Pancreas (tissue), 10 donors: ENCODE results near the gene PPP1R1A. TPM values are rescaled to one million over a fixed set of nuclear protein-coding genes. Genes with fewer than 3 reads are reported as not detected.

Source experiments
- ATAC-seq, 4 donors: fragments of 200-7000 bp; cut with Tn5 transposase; one replicate each; pipeline versions ENCODE4 v1.8.0 to v1.9.1; 2020; ENCODE audit warnings: mild to moderate bottlenecking in 4 of 4, moderate library complexity in 4 of 4
- DNase-seq, 6 donors: peaks; one replicate each; pipeline ENCODE4 v3.0.0-alpha.2; 2020
- FAIRE-seq: peaks from 2 replicates; lab custom pipeline; 2012; peaks lifted over from hg19 to GRCh38; lab: Jason Lieb, UNC
- H3K27ac ChIP-seq, 4 donors: fragments of 200-600 bp; sonication (generic); 1 replicate in 3 of 4; 2 replicates in 1 of 4; pipeline versions ENCODE4 v1.5.0 to v1.8.0; 2020
- H3K27me3 ChIP-seq, 4 donors: fragments of 200-600 bp; one replicate each; pipeline ENCODE4 v1.8.0; 2021
- H3K36me3 ChIP-seq, 3 donors: fragments of 200-600 bp; sonication (generic) in 1 of 3; one replicate each; pipeline versions ENCODE4 v1.5.0 to v1.8.0; 2020 to 2021
- H3K4me1 ChIP-seq, 3 donors: fragments of 200-600 bp; one replicate each; pipeline ENCODE4 v1.8.0; 2021
- H3K4me3 ChIP-seq, 4 donors: fragments of 200-600 bp; sonication (generic) in 2 of 4; one replicate each; pipeline versions ENCODE4 v1.5.0 to v1.8.0; 2020 to 2021
- H3K9me3 ChIP-seq, 4 donors: fragments of 200-600 bp; one replicate each; pipeline ENCODE4 v1.8.0; 2021
- WGBS, 2 donors: extraction: QIAGEN DNeasy Blood & Tissue Kit; methylation state at CpG; one replicate each; pipeline ENCODE4 v1.1.7; 2013; 5-methylcytosine and 5-hydroxymethylcytosine counted together
- intact Hi-C, 3 donors: fragments of 100-400 bp; cut with DNase I; formaldehyde crosslinking; loops; one replicate each; pipeline versions ENCODE4 v1.11.1 to v1.14.2; 2022
- polyA plus RNA-seq, 2 donors: library from polyadenylated mRNA; stranded (reverse); fragments of 200-250 nt; gene quantifications; one replicate each; pipeline ENCODE4 v1.2.3, GENCODE V29; 2013
- total RNA-seq, 6 donors: library from RNA; stranded (reverse); fragmentation: NEBNext Ultra II Directional in 4 of 6; extraction: Animal tissue kit (Norgen Biotek cat#: 25700) in 4 of 6; gene quantifications; one replicate each; pipeline versions ENCODE4 v1.2.1 to v1.2.4, GENCODE V29; 2021 to 2023
- TF ChIP-seq, protein P1 (sequence below), 4 donors: fragments of 200-600 bp; sonication (generic) in 3 of 4; IDR thresholded peaks; one replicate each; pipeline versions ENCODE4 v1.5.0 to v1.8.0; 2021; ENCODE audit warnings: antibody characterized with exemption in 4 of 4
- donor health status: healthy with polysubstance abuse.
- donor health status: DM: no; HTN: no; CAD: no; lungs with moderate emphysema.
- donor health status: DM: no; HTN: no; CAD: no.
- donor health status: control.
- donor health status: control.
- donor health status: Bipolar disorder and iron deficiency.
- donor health status: DM: yes; HTN: yes; CAD: no.
- donor health status: DM: no; HTN: no; CAD: no.
- donor health status: DM: no; HTN: no; CAD: no.
- donor health status: DM: yes; HTN: yes; CAD: no.

The PPP1R1A gene
- total and polyA plus RNA-seq, 8 donors = 1.1 to 127 (median 8.1) TPM

DNA sequence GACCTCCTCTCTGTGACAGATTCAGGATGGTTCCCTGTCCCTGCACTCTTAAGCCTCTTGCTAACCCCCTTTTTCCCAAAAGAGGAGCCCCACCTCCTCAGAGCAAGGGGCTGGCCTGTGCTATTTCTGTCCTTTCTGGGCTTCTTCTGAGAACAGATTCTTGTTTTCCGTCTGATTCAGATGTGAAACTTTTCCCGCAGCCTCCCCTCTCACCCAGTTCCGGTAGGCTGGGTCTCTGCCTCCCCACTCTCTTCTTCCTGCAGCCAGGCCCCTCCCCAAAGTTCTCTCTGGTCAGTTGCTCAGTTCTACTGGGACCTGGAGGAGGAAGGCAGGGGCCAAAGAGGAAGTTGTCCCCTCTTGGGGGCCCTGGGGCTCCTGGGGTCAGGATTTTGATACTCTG lies 27.3 kb downstream of the PPP1R1A start:
- DNase-seq (peak in 1 of 6 donors; percentile 38), FAIRE-seq (no peak), ATAC-seq (peak in 3 of 4 donors; percentile 17 to 54 (median 44))
- H3K27me3 ChIP-seq = no peaks in the 10 kb centered on the region
- peak overlapping the region in 1 of 4 donors; percentile 37 for H3K4me3 ChIP-seq
- 59 to 79% methylated on average over 2 to 3 of the region's 3 CpGs for WGBS, 2 donors
- intact Hi-C loops = no loop called here
- TF ChIP-seq, protein P1, sequence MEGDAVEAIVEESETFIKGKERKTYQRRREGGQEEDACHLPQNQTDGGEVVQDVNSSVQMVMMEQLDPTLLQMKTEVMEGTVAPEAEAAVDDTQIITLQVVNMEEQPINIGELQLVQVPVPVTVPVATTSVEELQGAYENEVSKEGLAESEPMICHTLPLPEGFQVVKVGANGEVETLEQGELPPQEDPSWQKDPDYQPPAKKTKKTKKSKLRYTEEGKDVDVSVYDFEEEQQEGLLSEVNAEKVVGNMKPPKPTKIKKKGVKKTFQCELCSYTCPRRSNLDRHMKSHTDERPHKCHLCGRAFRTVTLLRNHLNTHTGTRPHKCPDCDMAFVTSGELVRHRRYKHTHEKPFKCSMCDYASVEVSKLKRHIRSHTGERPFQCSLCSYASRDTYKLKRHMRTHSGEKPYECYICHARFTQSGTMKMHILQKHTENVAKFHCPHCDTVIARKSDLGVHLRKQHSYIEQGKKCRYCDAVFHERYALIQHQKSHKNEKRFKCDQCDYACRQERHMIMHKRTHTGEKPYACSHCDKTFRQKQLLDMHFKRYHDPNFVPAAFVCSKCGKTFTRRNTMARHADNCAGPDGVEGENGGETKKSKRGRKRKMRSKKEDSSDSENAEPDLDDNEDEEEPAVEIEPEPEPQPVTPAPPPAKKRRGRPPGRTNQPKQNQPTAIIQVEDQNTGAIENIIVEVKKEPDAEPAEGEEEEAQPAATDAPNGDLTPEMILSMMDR (IDR thresholded peaks at IDR 0.05) = no peak
- H3K9me3 ChIP-seq = no peaks in the 10 kb centered on the region
- H3K4me1 ChIP-seq = no peaks in the 10 kb centered on the region
- peak overlapping the region in 2 of 4 donors; percentile 55 to 63 for H3K27ac ChIP-seq
- H3K36me3 ChIP-seq = no peaks in the 10 kb centered on the region

DNA sequence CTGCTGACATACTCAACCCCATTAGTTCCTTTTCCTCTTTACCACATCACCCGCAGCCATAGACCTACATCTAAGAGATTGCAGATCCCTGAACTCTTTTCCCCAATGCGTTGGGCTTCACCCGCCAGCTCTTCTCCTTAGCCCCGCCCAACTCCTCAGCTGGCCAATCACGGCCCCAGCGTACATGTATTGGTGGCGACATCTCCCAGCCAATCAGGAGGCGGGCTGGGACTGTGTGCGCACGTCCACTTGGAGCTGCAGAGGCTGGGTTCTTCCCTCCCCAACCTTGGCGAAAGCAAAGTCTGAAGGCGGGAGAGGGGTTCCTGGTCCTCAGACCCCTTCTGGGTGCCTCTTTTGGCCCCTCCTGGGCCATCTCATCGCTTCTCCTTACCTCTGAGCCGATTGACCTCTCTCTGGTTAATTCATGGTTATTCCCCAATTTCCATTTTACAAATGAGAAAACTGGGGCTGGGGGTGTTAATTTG lies 28.0 kb downstream of the PPP1R1A start:
- ATAC-seq = peak; percentile 92 to 98 (median 98)
- TF ChIP-seq, protein P1 (IDR thresholded peaks at IDR 0.05) = no peak
- Histone ChIP-seq H3K27ac (peak overlapping the region in 2 of 4 donors; percentile 55 to 63), H3K4me1 (no peaks in the 10 kb centered on the region), H3K4me3 (peak overlapping the region in 2 of 4 donors; percentile 27 to 37), H3K9me3 (no peaks in the 10 kb centered on the region), H3K36me3 (no peaks in the 10 kb centered on the region), H3K27me3 (no peaks in the 10 kb centered on the region)
- intact Hi-C loops = no loop called here
- peak; percentile 82 to 93 (median 86) for DNase-seq
- WGBS, 2 donors = 5 to 11% methylated on average over 14 of the region's 14 CpGs
- no peak for FAIRE-seq

DNA sequence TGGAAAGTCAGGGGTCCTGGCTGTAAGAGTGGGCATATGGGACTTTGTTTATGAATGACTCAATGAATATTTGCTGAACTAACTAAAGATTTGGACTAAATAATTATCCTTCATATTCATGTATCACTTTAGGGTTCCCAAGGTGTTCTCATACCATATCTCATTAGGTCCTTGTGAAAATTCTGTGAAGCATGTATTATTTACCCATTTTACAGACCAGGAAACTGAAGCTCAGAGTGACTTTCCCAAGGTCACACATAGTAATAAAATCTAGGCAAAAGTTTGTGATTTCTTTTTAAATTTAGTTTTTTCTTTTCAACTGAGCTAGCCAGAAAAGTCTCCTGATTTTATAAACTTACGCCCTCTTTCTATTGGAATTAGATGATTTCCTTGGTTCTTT lies 29.7 kb downstream of the PPP1R1A start:
- Histone ChIP-seq H3K36me3 (no peaks in the 10 kb centered on the region), H3K4me1 (no peaks in the 10 kb centered on the region), H3K27me3 (no peaks in the 10 kb centered on the region), H3K9me3 (no peaks in the 10 kb centered on the region), H3K4me3 (no peak overlapping the region), H3K27ac (no peak overlapping the region)
- intact Hi-C loops = no loop called here
- DNase-seq (no peak), FAIRE-seq (no peak), ATAC-seq (no peak)
- TF ChIP-seq, protein P1 (IDR thresholded peaks at IDR 0.05) = no peak
- WGBS, 2 donors = 96 to 100% methylated on average over 1 of the region's 1 CpG

DNA sequence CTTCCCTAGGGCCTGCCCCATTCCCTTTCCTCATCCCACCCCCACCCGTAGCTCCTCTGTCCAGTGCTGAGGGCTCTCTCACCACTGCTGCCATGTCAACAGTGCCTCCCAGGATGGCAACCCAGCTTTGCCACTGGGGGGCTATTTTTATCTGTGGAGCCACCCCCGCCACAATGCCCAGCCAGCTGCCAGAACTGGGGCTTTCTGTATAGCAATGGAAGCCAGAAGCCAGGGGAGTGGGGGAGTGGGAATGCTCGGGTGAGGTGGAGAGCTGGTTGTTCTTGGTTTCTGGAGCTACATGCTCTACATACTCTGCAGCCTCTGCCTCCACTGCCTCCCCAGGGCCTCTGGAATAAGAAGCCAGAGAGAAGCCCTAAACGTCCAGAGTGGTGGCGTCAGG lies 30.1 kb downstream of the PPP1R1A start:
- FAIRE-seq = no peak
- intact Hi-C loops = no loop called here
- DNase-seq = no peak
- no peak overlapping the region for H3K27ac ChIP-seq
- H3K9me3 ChIP-seq = no peaks in the 10 kb centered on the region
- 56 to 63% methylated on average over 5 of the region's 5 CpGs for WGBS, 2 donors
- TF ChIP-seq, protein P1 (IDR thresholded peaks at IDR 0.05) = no peak
- no peaks in the 10 kb centered on the region for H3K27me3 ChIP-seq
- ATAC-seq = no peak
- no peaks in the 10 kb centered on the region for H3K4me1 ChIP-seq
- no peak overlapping the region for H3K4me3 ChIP-seq
- no peaks in the 10 kb centered on the region for H3K36me3 ChIP-seq

DNA sequence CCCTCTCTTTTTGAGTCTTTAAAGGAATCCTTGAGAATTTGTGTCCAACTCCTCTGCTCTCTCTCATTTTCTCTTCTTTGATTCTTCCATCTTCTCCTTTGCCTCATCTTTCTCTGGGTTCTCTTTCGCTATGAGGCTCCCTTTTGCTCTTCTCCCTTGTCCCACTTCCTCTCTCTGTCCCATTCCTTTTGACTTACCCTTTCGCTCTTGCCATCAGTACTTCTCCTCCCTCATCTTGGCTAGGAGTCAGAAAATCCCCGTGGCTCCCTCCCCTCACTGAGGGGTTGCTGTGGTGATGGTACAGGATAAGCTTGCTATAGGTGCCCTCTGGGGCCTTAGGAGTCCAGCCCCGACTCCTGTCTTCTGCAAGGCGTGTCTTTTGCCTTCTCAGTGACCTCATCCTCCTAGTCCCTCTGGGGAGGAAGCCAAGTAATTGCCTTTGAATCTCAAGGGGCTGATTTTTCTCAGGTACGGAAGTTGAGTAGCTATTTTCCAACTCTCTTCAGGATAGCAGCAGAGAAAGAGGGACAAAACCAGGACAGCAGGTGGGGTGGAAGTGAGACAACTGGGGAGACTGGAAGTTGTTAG lies 32.7 kb downstream of the PPP1R1A start:
- Histone ChIP-seq H3K27me3 (no peaks in the 10 kb centered on the region), H3K9me3 (no peaks in the 10 kb centered on the region), H3K4me1 (no peaks in the 10 kb centered on the region), H3K4me3 (no peak overlapping the region), H3K36me3 (no peaks in the 10 kb centered on the region), H3K27ac (no peak overlapping the region)
- intact Hi-C loops = no loop called here
- no peak for FAIRE-seq
- 47 to 49% methylated on average over 6 of the region's 6 CpGs for WGBS, 2 donors
- ATAC-seq = no peak
- DNase-seq = no peak
- TF ChIP-seq, protein P1 (IDR thresholded peaks at IDR 0.05) = no peak
